ENCODE data around the gene MBD5.

DNA sequence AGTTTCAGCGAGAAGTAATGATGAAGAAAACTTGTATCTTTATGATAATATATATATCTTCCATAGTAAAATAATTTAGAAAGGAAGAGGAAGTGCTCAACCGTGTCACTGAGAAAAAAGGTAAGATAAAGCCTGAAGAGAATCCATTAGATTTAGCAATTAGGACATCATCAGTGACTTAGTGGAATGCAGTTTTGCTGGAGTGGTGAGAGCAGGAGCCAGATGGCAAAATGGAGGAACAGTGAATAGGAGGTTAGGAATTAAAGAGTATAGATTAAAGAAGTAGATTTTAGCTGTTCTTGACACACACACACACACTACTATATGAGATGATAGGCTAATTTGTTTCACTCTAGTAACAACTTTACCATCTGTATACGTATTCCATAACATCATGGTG is 466.5 kb downstream of the MBD5 start:
- TF ChIP-seq EZH2 (IDR thresholded peaks at IDR 0.05) (no peak), CTCF (IDR thresholded peaks at IDR 0.05) (no peak), EZH2phosphoT487 (IDR thresholded peaks at IDR 0.05) (no peak)

Data from neural progenitor cell (in vitro differentiated cells).